SK-MEL-5 (cell line): ENCODE results near the gene POLA1. TPM values are rescaled to one million over a fixed set of nuclear protein-coding genes. Genes with fewer than 3 reads are reported as not detected.

Source experiments
- DNase-seq: peaks from one replicate; pipeline ENCODE4 v3.0.0-alpha.2; 2016; ENCODE audit warnings: low read depth, low spot score
- in situ Hi-C: cut with HindIII; loops from 2 replicates; pipeline ENCODE4 v1.10.0; 2016; ENCODE audit warnings: low sequenced_read_pairs, high pct_unique_total_duplicates, low pct_unique_long_range_greater_than_20kb
- total RNA-seq: library from RNA; depleted of rRNA; stranded (reverse); fragments of >200 nt; shearing (Covaris generic); gene quantifications from 2 replicates; pipeline ENCODE4 v1.2.3, GENCODE V29; 2014

The POLA1 gene
- total RNA-seq, 1 experiment from 2014 or later: 18.0 TPM

- no peak for DNase-seq
- in situ Hi-C loops: no loop called here
Observed at GRCh38 chrX:24682739-24683432, 10.8 kb upstream of the POLA1 start.

DNA sequence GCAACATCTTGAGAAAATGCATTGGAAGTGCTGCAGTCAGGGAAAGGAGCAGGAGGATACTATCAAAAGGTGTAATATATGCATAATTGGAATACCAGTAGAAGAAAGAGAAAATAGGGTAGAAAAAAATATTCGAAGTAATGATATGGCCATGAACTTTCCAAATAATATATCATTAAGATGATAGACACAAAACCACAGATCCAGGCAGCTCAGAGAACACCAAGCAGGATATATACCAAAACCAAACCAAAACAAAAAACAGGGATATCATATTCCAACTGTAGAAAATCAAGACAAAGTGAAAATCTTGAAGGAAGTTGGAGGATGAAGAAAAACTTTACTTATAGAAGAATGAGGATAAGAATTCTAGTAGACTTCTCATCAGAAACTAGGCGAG, 9.7 kb upstream of the POLA1 start:
- no peak for DNase-seq
- in situ Hi-C loops: no loop called here

DNA sequence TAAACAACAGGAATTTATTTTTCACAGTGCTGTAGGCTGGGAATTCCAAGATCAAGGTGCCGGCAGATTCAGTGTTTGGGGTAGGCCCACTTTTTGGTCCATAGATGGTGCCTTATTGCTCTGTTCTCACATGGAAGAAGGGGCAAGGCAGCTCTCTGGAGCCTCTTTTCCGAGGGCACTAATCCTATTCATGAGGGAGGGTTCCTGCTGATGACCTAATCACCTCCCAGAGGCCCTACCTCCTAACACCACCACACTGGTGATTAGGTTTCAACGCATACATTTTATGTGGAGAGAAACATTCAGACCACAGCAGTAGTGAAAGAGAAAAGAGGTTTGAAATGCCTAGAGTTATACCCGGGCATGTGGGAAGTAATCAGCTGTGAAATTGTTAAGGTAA, 1.4 kb upstream of the POLA1 start:
- in situ Hi-C loops: no loop called here
- no peak for DNase-seq

DNA sequence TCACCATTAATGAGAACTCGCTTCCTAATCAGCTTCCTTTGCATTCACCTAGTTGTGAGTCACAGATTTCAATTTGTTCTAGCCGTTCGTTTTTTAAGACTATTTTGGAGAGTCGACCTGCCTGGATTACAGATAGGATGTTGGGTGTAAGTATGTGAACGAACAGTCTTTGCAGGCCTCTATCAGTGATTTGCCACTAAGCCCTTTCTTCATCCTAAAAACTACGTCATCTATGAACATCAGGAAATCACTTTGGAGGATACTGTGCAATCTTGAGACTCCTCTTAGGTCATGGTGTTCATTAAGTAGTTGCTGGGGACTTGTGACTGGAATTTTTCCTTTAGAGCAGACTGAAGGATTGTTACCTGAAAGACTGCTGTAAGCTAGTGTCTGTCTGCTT, 1.1 kb downstream of the POLA1 start:
- DNase-seq: no peak
- in situ Hi-C loops: no loop called here

GRCh38 chrX:24696294-24696693, 2.6 kb downstream of the POLA1 start:
- no peak for DNase-seq
- in situ Hi-C loops: no loop called here

GRCh38 chrX:24702362-24703184, 8.9 kb downstream of the POLA1 start:
- in situ Hi-C loops: no loop called here

DNA sequence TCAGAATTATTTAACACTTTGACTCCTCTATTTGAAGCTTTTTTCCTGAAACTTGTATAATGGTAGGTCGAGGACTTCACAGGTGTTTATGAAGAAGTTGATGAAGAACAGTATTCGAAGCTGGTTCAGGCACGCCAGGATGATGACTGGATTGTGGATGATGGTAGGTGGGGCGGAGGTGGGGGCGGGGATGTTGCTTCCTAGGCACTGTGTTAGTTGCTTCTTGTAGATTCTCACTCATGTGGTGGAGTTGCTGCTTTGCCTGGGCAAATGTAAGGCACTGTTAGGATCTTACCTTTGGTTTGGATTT, 9.4 kb downstream of the POLA1 start:
- DNase-seq: no peak
- in situ Hi-C loops: no loop called here

More at GRCh38 chrX:24702362-24703184, 8.9 kb downstream of the POLA1 start:
- DNase-seq: no peak

DNA sequence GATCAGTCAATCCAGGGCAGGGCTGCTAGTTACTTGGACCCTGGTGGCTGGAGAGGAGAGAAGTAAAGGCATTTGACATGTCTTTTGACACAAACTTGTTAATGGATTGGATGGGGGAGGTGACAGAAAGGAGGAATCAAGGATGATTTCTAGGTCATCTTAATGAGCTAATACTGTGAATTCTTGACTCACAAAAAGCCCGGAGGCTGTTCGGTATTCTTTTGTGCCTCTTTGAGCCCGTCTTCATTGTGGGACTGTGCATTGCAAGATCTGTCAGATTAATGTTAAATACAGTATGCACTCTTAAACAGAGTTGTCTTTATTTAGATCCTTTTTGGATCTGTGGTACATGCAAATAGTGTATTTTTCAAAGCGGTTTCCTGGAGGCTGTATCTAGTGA, 25.1 kb downstream of the POLA1 start:
- in situ Hi-C loops: no loop called here
- no peak for DNase-seq

GRCh38 chrX:24720036-24720435, 26.3 kb downstream of the POLA1 start:
- in situ Hi-C loops: no loop called here
- DNase-seq: no peak

DNA sequence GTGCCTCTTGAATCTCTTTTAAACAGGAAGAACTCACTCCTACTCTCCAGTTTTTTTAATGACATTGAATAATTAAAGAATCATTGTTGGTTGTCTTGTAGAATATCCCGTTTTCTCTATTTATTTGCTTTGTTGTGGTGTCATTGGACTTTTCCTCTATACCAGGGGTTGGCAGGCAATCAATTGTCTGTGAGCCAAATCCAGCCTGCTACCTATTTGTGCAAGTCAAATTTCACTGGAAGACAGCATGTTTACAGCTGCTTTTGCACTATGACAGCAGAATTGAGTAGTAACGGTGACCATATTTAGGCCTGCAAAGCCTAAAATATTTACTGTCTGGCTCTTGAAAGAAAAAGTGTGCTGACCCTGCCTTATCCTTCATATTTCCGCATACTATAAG, 34.8 kb downstream of the POLA1 start:
- no peak for DNase-seq
- in situ Hi-C loops: no loop called here

- no peak for DNase-seq
- in situ Hi-C loops: no loop called here
Observed at GRCh38 chrX:24732766-24733500, 39.2 kb downstream of the POLA1 start.

DNA sequence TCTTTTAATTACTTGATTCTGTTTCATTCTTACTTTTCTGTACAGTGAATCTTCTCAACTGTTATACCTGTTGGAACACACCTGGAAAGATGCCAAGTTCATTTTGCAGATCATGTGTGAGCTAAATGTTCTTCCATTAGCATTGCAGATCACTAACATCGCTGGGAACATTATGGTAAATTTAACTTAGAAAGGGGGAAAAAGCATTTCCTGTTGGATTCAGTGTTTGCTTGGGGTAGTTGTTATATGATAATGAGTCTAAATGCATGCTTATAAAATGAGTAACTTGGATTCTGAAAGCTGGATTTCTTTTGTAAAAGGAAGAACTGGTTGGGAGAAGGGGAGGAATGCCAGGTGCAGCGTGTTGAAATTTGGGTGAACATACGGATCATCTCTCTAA, 47.6 kb downstream of the POLA1 start:
- no peak for DNase-seq
- in situ Hi-C loops: no loop called here

- no peak for DNase-seq
- in situ Hi-C loops: no loop called here
Observed at GRCh38 chrX:24748196-24748595, 54.5 kb downstream of the POLA1 start.

DNA sequence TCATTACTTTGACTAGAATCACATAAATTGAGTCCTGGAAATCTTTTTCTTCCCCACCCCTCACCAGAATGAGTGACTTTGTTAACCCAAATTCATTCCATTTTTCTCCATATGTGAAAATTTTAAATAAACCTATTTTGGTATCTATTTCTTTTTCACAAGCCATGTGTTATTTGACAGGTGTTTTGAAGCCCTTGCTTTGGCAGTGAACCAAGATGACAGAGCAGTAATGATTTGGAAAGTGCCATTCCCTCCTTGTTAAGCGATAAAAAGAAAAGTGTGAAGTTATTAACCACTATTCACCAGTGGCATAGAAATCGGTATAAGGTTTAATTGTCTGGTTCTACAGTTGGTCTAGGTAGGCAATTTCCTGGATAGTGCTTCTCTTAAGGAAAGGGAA, 66.1 kb downstream of the POLA1 start:
- in situ Hi-C loops: no loop called here
- DNase-seq: no peak

GRCh38 chrX:24760363-24761000, 66.8 kb downstream of the POLA1 start:
- no peak for DNase-seq
- in situ Hi-C loops: no loop called here

DNA sequence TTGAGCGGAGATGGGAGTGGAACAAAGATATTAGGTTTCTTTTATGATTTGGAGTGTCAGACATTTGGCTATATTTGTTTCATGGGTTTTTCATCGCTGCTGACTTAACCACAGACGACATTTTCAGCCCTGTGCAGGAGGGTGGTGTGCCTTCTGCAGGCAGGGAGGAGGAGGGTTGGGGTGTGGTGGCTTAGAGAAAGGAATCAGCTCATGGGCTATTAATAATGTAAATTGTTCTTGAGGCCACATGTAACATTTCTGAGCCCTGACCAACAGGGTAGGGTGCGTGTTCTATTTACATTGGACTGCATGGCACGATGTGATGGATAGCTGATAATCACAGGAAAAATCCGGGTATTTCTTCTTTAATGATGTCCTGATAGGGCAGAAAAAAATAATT, 67.6 kb downstream of the POLA1 start:
- in situ Hi-C loops: no loop called here
- DNase-seq: no peak

GRCh38 chrX:24763989-24764388, 70.3 kb downstream of the POLA1 start:
- in situ Hi-C loops: no loop called here
- DNase-seq: no peak

DNA sequence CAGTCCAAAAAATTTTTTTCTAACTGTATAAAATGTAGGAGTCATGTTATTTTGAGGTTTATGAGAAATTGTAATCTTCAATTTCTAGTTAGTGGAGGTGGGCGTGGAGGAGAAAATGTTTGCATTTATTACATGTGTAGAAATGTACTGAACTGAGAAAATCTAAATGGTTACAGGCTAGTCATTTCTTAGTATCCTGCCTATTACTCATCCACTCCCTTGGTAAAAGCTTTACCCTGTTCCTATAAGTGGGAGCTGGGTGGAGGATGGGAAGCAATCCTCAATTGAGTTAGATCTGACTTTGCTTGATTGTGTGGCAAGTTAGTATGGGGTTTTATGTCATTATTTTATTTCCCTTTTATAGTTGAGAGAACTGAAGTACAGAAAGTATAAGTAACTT, 73.8 kb downstream of the POLA1 start:
- no peak for DNase-seq
- in situ Hi-C loops: no loop called here
